GM12865 (cell line): Measurements from ENCODE around the gene SLC66A3.

Experiments used
- DNase-seq: peaks from one replicate; pipeline ENCODE4 v3.0.0; 2010; ENCODE audit warnings: low read depth
- H3K4me3 ChIP-seq: 2 replicates; pipeline ENCODE4 v1.5.1; 2011; ENCODE audit warnings: mild to moderate bottlenecking, low read depth, low read length, control low read depth
- CTCF ChIP-seq: IDR thresholded peaks from 2 replicates; pipeline ENCODE4 v1.5.1; 2011; ENCODE audit warnings: low read length, control low read depth, low read depth, inconsistent platforms; ENCODE audit not compliant: insufficient read depth; ENCODE audit errors: missing control alignments

Gene SLC66A3

GRCh38 chr2:11156396-11157075 is 1.3 kb downstream of the SLC66A3 start:
- TF ChIP-seq CTCF, result no peak
- no peak overlapping the region for H3K4me3 ChIP-seq
- no peak for DNase-seq

GRCh38 chr2:11157296-11157695 is 2.0 kb downstream of the SLC66A3 start:
- no peak overlapping the region for H3K4me3 ChIP-seq
- TF ChIP-seq CTCF, result no peak

GRCh38 chr2:11157731-11158130 is 2.5 kb downstream of the SLC66A3 start:
- no peak for TF ChIP-seq CTCF
- H3K4me3 ChIP-seq, result no peak overlapping the region
- DNase-seq, result no peak

More at GRCh38 chr2:11157296-11157695, 2.0 kb downstream of the SLC66A3 start:
- DNase-seq, result no peak

GRCh38 chr2:11158916-11159573 is 3.8 kb downstream of the SLC66A3 start:
- H3K4me3 ChIP-seq, result no peak overlapping the region
- TF ChIP-seq CTCF, result no peak
- DNase-seq, result no peak

- no peak for DNase-seq
- H3K4me3 ChIP-seq, result no peak overlapping the region
- TF ChIP-seq CTCF, result no peak
Measured at GRCh38 chr2:11159574-11160170, 4.4 kb downstream of the SLC66A3 start.

- no peak for TF ChIP-seq CTCF
- H3K4me3 ChIP-seq, result no peak overlapping the region
- no peak for DNase-seq
Measured at GRCh38 chr2:11160256-11160655, 5.0 kb downstream of the SLC66A3 start.
